Stimulated activated CD8-positive, alpha-beta memory T cell treated with anti-CD3 and anti-CD28 coated beads, Interleukin-12 subunit alpha, Interleukin-12 subunit beta, amount 100 ng/mL, for 24 hours (primary cell): ENCODE data around the gene RCL1.

Source experiments
- DNase-seq: peaks from one replicate; pipeline ENCODE4 v3.0.0-alpha.2; 2020; ENCODE audit errors: extremely low read depth

Gene RCL1

GRCh38 chr9:4811824-4812223 lies 19.1 kb downstream of the RCL1 start:
- DNase-seq, result no peak

- no peak for DNase-seq
Observed at GRCh38 chr9:4812858-4813257, 20.1 kb downstream of the RCL1 start.

GRCh38 chr9:4814913-4815312 lies 22.2 kb downstream of the RCL1 start:
- no peak for DNase-seq

GRCh38 chr9:4815381-4815956 lies 22.7 kb downstream of the RCL1 start:
- DNase-seq, result no peak

- no peak for DNase-seq
Observed at GRCh38 chr9:4820168-4820567, 27.4 kb downstream of the RCL1 start.

- DNase-seq, result no peak
Observed at GRCh38 chr9:4821133-4821532, 28.4 kb downstream of the RCL1 start.

- DNase-seq, result no peak
Observed at GRCh38 chr9:4822057-4822456, 29.3 kb downstream of the RCL1 start.

GRCh38 chr9:4826417-4827166 lies 33.8 kb downstream of the RCL1 start:
- no peak for DNase-seq

GRCh38 chr9:4827224-4827623 lies 34.5 kb downstream of the RCL1 start:
- no peak for DNase-seq

- DNase-seq, result no peak
Observed at GRCh38 chr9:4828761-4829160, 36.0 kb downstream of the RCL1 start.

- no peak for DNase-seq
Observed at GRCh38 chr9:4829969-4830368, 37.2 kb downstream of the RCL1 start.

- no peak for DNase-seq
Observed at GRCh38 chr9:4830699-4831098, 38.0 kb downstream of the RCL1 start.

GRCh38 chr9:4831119-4831518 lies 38.4 kb downstream of the RCL1 start:
- DNase-seq, result no peak

- no peak for DNase-seq
Observed at GRCh38 chr9:4831944-4832343, 39.2 kb downstream of the RCL1 start.

- DNase-seq, result peak; percentile 15
Observed at GRCh38 chr9:4832786-4833579, 40.2 kb downstream of the RCL1 start.

- no peak for DNase-seq
Observed at GRCh38 chr9:4833781-4834560, 41.2 kb downstream of the RCL1 start.

- no peak for DNase-seq
Observed at GRCh38 chr9:4836676-4837075, 43.9 kb downstream of the RCL1 start.

- no peak for DNase-seq
Observed at GRCh38 chr9:4837261-4838188, 44.8 kb downstream of the RCL1 start.

GRCh38 chr9:4838189-4838546 lies 45.4 kb downstream of the RCL1 start:
- DNase-seq, result no peak

GRCh38 chr9:4839470-4839912 lies 46.7 kb downstream of the RCL1 start:
- no peak for DNase-seq

GRCh38 chr9:4840018-4840417 lies 47.3 kb downstream of the RCL1 start:
- DNase-seq, result no peak
